Ishikawa (cell line): ENCODE data around the gene IMPDH2.

Experiments
- CEBPB ChIP-seq: IDR thresholded peaks from 2 replicates; pipeline ENCODE4 v1.6.1; 2012
- CREB1 ChIP-seq: IDR thresholded peaks from 2 replicates; pipeline ENCODE4 v1.6.1; 2012; ENCODE audit warnings: low read depth
- EGR1 ChIP-seq: IDR thresholded peaks from 2 replicates; pipeline ENCODE4 v1.6.1; 2012
- EP300 ChIP-seq: IDR thresholded peaks from 2 replicates; pipeline ENCODE4 v1.6.1; 2012; ENCODE audit warnings: borderline replicate concordance
- FOXM1 ChIP-seq: IDR thresholded peaks from 2 replicates; pipeline ENCODE4 v1.6.1; 2012; ENCODE audit warnings: low read depth, borderline replicate concordance
- NFIC ChIP-seq: IDR thresholded peaks from 2 replicates; pipeline ENCODE4 v1.6.1; 2012
- RAD21 ChIP-seq: IDR thresholded peaks from 2 replicates; pipeline ENCODE4 v1.6.1; 2012; ENCODE audit warnings: low read depth
- REST ChIP-seq: IDR thresholded peaks from 2 replicates; pipeline ENCODE4 v1.6.1; 2012; ENCODE audit warnings: low read depth, mild to moderate bottlenecking
- TAF1 ChIP-seq: IDR thresholded peaks from 2 replicates; pipeline ENCODE4 v1.6.1; 2012; ENCODE audit warnings: low read depth, mild to moderate bottlenecking
- TCF12 ChIP-seq: IDR thresholded peaks from 2 replicates; pipeline ENCODE4 v1.6.1; 2012; ENCODE audit warnings: low read depth
- TEAD4 ChIP-seq: IDR thresholded peaks from 2 replicates; pipeline ENCODE4 v1.6.1; 2012
- USF1 ChIP-seq: IDR thresholded peaks from 2 replicates; pipeline ENCODE4 v1.6.1; 2012
- YY1 ChIP-seq: IDR thresholded peaks from 2 replicates; pipeline ENCODE4 v1.6.1; 2012; ENCODE audit warnings: low read depth
- ZBTB7A ChIP-seq: IDR thresholded peaks from 2 replicates; pipeline ENCODE4 v1.6.1; 2012; ENCODE audit warnings: low read depth
- TF ChIP-seq, protein P1 (sequence below): IDR thresholded peaks from 2 replicates; pipeline ENCODE4 v1.6.1; 2012

IMPDH2 gene

DNA sequence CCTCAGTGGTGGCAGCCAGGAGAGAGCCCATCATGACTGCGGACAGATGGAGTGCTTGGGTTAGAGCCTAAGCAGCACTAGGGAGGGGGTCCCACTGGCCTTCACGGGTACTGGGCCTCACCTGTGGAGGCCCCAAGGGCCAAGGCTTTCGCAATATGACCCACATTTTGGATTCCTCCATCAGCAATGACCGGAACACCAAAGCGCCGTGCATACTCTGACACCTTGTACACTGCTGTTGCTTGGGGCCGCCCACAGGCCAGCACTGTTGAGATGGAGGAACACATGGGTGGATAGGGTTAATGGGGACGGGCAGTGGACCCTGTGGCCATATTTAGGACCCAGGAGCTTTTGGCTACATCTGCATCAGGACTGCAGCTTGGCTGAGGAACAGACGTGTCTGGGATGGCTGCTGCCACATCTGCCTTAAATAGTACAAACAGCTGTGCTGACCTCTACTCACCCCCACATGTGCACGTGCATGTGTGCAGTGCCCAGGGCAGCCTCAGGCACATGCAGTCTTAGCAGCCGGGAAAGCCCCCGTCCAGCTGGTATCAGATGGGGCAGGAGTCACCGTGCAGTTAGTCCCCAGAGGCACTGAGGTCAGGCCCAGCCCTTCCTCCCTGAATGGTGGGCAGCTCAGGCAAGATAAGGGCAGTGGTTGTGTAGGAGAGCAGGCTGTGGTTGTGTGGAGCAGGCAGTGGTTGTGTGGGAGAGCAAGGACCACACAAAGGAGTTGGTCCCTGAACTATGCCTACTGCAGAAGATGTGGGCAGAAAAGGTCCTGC, 4.0 kb downstream of the IMPDH2 start:
- no peak for TF ChIP-seq FOXM1
- TF ChIP-seq TAF1: no peak
- TF ChIP-seq CEBPB: no peak
- TF ChIP-seq REST: no peak
- no peak for TF ChIP-seq TEAD4
- no peak for TF ChIP-seq TCF12
- TF ChIP-seq NFIC: no peak
- TF ChIP-seq, protein P1, sequence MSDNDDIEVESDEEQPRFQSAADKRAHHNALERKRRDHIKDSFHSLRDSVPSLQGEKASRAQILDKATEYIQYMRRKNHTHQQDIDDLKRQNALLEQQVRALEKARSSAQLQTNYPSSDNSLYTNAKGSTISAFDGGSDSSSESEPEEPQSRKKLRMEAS: no peak
- no peak for TF ChIP-seq USF1
- no peak for TF ChIP-seq EP300
- no peak for TF ChIP-seq RAD21
- TF ChIP-seq CREB1: no peak
- no peak for TF ChIP-seq ZBTB7A
- TF ChIP-seq YY1: no peak
- TF ChIP-seq EGR1: no peak

GRCh38 chr3:49024449-49024848, 4.7 kb downstream of the IMPDH2 start:
- TF ChIP-seq TCF12: no peak
- no peak for TF ChIP-seq USF1
- no peak for TF ChIP-seq YY1
- TF ChIP-seq CEBPB: no peak
- TF ChIP-seq, protein P1: no peak
- TF ChIP-seq REST: no peak
- TF ChIP-seq NFIC: no peak
- no peak for TF ChIP-seq EP300
- TF ChIP-seq ZBTB7A: no peak

- TF ChIP-seq REST (no peak), TEAD4 (no peak), CEBPB (no peak), CREB1 (no peak), TAF1 (no peak), RAD21 (no peak), NFIC (no peak)
- TF ChIP-seq, protein P1: no peak
Observed at GRCh38 chr3:49023775-49024174, 5.4 kb downstream of the IMPDH2 start.

GRCh38 chr3:49022688-49023171, 6.5 kb downstream of the IMPDH2 start:
- TF ChIP-seq NFIC (no peak), FOXM1 (no peak), CEBPB (no peak), EP300 (no peak), CREB1 (no peak), REST (no peak), TEAD4 (no peak), YY1 (no peak), TCF12 (no peak), TAF1 (no peak), ZBTB7A (no peak), USF1 (no peak), EGR1 (no peak), RAD21 (no peak)
- TF ChIP-seq, protein P1: no peak
